Pancreas (tissue), 10 donors: ENCODE measurements around the gene DIPK1A. TPM values are rescaled to one million over a fixed set of nuclear protein-coding genes. Genes with fewer than 3 reads are reported as not detected.

Experiments
- ATAC-seq, 4 donors: fragments of 200-7000 bp; cut with Tn5 transposase; one replicate each; pipeline versions ENCODE4 v1.8.0 to v1.9.1; 2020; ENCODE audit warnings: mild to moderate bottlenecking in 4 of 4, moderate library complexity in 4 of 4
- DNase-seq, 6 donors: peaks; one replicate each; pipeline ENCODE4 v3.0.0-alpha.2; 2020
- FAIRE-seq: peaks from 2 replicates; lab custom pipeline; 2012; peaks lifted over from hg19 to GRCh38; lab: Jason Lieb, UNC
- H3K27ac ChIP-seq, 4 donors: fragments of 200-600 bp; sonication (generic); 1 replicate in 3 of 4; 2 replicates in 1 of 4; pipeline versions ENCODE4 v1.5.0 to v1.8.0; 2020
- H3K27me3 ChIP-seq, 4 donors: fragments of 200-600 bp; one replicate each; pipeline ENCODE4 v1.8.0; 2021
- H3K36me3 ChIP-seq, 3 donors: fragments of 200-600 bp; sonication (generic) in 1 of 3; one replicate each; pipeline versions ENCODE4 v1.5.0 to v1.8.0; 2020 to 2021
- H3K4me1 ChIP-seq, 3 donors: fragments of 200-600 bp; one replicate each; pipeline ENCODE4 v1.8.0; 2021
- H3K4me3 ChIP-seq, 4 donors: fragments of 200-600 bp; sonication (generic) in 2 of 4; one replicate each; pipeline versions ENCODE4 v1.5.0 to v1.8.0; 2020 to 2021
- H3K9me3 ChIP-seq, 4 donors: fragments of 200-600 bp; one replicate each; pipeline ENCODE4 v1.8.0; 2021
- CTCF ChIP-seq, 4 donors: fragments of 200-600 bp; sonication (generic) in 3 of 4; IDR thresholded peaks; one replicate each; pipeline versions ENCODE4 v1.5.0 to v1.8.0; 2021; ENCODE audit warnings: antibody characterized with exemption in 4 of 4
- WGBS, 2 donors: extraction: QIAGEN DNeasy Blood & Tissue Kit; methylation state at CpG; one replicate each; pipeline ENCODE4 v1.1.7; 2013; 5-methylcytosine and 5-hydroxymethylcytosine counted together
- intact Hi-C, 3 donors: fragments of 100-400 bp; cut with DNase I; formaldehyde crosslinking; loops; one replicate each; pipeline versions ENCODE4 v1.11.1 to v1.14.2; 2022
- polyA plus RNA-seq, 2 donors: library from polyadenylated mRNA; stranded (reverse); fragments of 200-250 nt; gene quantifications; one replicate each; pipeline ENCODE4 v1.2.3, GENCODE V29; 2013
- total RNA-seq, 6 donors: library from RNA; stranded (reverse); fragmentation: NEBNext Ultra II Directional in 4 of 6; extraction: Animal tissue kit (Norgen Biotek cat#: 25700) in 4 of 6; gene quantifications; one replicate each; pipeline versions ENCODE4 v1.2.1 to v1.2.4, GENCODE V29; 2021 to 2023
- donor health status: healthy with polysubstance abuse.
- donor health status: DM: no; HTN: no; CAD: no; lungs with moderate emphysema.
- donor health status: DM: no; HTN: no; CAD: no.
- donor health status: control.
- donor health status: control.
- donor health status: Bipolar disorder and iron deficiency.
- donor health status: DM: yes; HTN: yes; CAD: no.
- donor health status: DM: no; HTN: no; CAD: no.
- donor health status: DM: no; HTN: no; CAD: no.
- donor health status: DM: yes; HTN: yes; CAD: no.

The DIPK1A gene
- total and polyA plus RNA-seq, 8 donors: 0.80 to 5.4 (median 2.0) TPM

GRCh38 chr1:92951141-92951582 is 10.1 kb downstream of the DIPK1A start:
- FAIRE-seq (no peak), DNase-seq (no peak)
- no peak for TF ChIP-seq CTCF (IDR thresholded peaks at IDR 0.05)

GRCh38 chr1:92949937-92950817 is 11.1 kb downstream of the DIPK1A start:
- ATAC-seq (no peak), FAIRE-seq (no peak), DNase-seq (no peak)
- H3K27ac ChIP-seq: no peak overlapping the region
- no peaks in the 10 kb centered on the region for H3K9me3 ChIP-seq
- intact Hi-C loops: no loop called here
- no peaks in the 10 kb centered on the region for H3K4me1 ChIP-seq
- 92 to 95% methylated on average over 7 of the region's 7 CpGs for WGBS, 2 donors
- H3K27me3 ChIP-seq: no peaks in the 10 kb centered on the region
- no peaks in the 10 kb centered on the region for H3K36me3 ChIP-seq
- no peak overlapping the region for H3K4me3 ChIP-seq
- no peak for TF ChIP-seq CTCF (IDR thresholded peaks at IDR 0.05)

More at GRCh38 chr1:92951141-92951582, 10.1 kb downstream of the DIPK1A start:
- no peak overlapping the region for H3K27ac ChIP-seq
- no peak overlapping the region for H3K4me3 ChIP-seq
- intact Hi-C loops: no loop called here
- WGBS, 2 donors: 72 to 74% methylated on average over 4 of the region's 4 CpGs
- no peaks in the 10 kb centered on the region for H3K4me1 ChIP-seq
- H3K36me3 ChIP-seq: no peaks in the 10 kb centered on the region
- ATAC-seq: peak; percentile 53 to 80 (median 73)
- H3K27me3 ChIP-seq: no peaks in the 10 kb centered on the region
- H3K9me3 ChIP-seq: no peaks in the 10 kb centered on the region

- Histone ChIP-seq H3K9me3 (no peaks in the 10 kb centered on the region), H3K4me1 (peaks cover 0 to 1% (median 0%) of the 10 kb centered on the region in 3 donors), H3K36me3 (no peaks in the 10 kb centered on the region), H3K27me3 (no peaks in the 10 kb centered on the region), H3K4me3 (no peak overlapping the region), H3K27ac (no peak overlapping the region)
- FAIRE-seq (no peak), ATAC-seq (no peak), DNase-seq (no peak)
- TF ChIP-seq CTCF (IDR thresholded peaks at IDR 0.05): no peak
- intact Hi-C loops: no loop called here
- 81 to 89% methylated on average over 1 of the region's 1 CpG for WGBS, 2 donors
These were observed 13.2 kb downstream of the DIPK1A start for GRCh38 chr1:92948071-92948470.

- no peaks in the 10 kb centered on the region for H3K9me3 ChIP-seq
- no peak overlapping the region for H3K27ac ChIP-seq
- no peak for ATAC-seq
- 85 to 86% methylated on average over 4 of the region's 4 CpGs for WGBS, 2 donors
- H3K27me3 ChIP-seq: no peaks in the 10 kb centered on the region
- no peak for FAIRE-seq
- H3K4me3 ChIP-seq: no peak overlapping the region
- TF ChIP-seq CTCF (IDR thresholded peaks at IDR 0.05): no peak
- intact Hi-C loops: no loop called here
- no peaks in the 10 kb centered on the region for H3K36me3 ChIP-seq
- no peak for DNase-seq
- H3K4me1 ChIP-seq: peaks cover 0 to 4% (median 0%) of the 10 kb centered on the region in 3 donors
These were observed 15.5 kb downstream of the DIPK1A start for GRCh38 chr1:92945748-92946270.
